NCI-H1694 treated with DMSO at 0.1 percent for 48 hours (cell line): Measurements from ENCODE around the gene EGLN2.
A peak's percentile ranks its signal among the peaks of the same experiment; 100 is the strongest.
"Not testable (repeated sequence)": the region's sequence is repeated elsewhere in the genome, so short reads cannot be mapped to it uniquely, and the experiment has no call there.

Source experiments
- DNase-seq: peaks from one replicate; lab custom pipeline; 2025; lab: John Stamatoyannopoulos, UW

The EGLN2 gene

GRCh38 chr19:40802300-40803169, 3.5 kb downstream of the EGLN2 start:
- DNase-seq: no peak

GRCh38 chr19:40803170-40803856, 4.3 kb downstream of the EGLN2 start:
- no peak for DNase-seq

DNA sequence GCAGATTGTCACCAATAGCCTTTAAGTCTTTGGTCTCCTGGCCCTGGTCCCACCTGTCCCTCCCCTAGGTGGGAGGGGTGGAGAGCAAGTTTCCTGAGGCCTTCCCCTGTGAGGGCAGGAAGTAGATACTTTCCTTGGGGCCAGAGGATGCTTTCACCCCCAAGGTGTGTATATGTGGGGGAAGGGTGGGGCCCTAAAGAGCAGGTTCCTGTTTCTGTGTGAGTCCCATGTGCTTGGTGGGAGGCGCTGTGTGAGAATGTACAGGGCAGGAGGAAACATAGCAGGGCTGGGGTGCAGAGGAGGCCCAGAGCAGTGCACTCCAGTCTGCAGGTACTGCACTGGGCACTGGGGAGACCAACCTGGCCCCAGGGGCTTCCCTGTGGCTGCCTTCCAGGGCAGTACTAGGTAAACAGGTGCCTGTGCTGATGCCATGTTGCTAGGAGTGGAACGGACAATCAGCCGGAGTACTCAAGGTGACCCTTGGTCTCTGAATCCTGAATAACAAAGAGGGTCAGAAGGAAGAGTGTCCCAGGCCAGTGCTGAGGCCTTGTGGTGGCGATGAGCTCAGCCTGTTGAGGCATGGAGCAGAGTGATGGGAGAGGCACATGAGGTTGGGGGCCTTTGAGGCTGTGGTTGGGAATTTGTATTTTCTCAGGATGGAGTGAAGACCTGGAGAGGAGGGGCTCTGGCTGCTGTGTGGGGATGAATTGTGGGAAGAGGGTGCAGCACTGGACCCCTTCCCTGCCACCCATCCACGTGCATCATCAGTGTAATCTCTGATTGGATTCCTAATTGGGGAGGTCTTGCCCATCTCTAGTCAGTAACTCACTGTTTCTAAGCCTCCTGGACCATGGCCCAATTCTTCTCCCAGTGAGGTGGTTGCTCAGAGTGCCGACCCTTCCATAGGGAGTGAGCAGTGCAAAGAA, 5.1 kb downstream of the EGLN2 start:
- no peak for DNase-seq

DNA sequence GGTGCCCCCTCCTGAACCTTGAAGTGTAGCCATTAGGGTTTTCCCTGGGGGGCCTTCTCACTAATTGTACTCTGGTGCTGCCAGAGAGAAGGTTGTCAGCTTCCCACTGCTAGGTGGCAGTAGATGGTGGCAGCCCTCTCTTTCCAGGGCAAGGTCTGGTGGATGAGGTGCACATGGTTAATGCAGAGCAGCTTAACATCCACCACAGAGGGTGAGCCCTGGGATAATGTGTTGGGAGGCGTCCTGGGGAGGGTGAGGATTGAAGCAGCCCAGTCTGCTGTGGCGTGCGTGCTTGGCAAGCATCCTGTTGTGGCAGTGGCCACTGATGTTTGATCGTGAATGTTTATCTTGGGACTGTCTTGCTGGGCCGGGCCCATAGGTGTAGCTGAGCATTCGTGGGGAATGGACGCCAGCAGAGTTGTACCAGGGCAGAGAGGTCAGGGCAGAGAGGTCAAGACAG, 5.8 kb downstream of the EGLN2 start:
- DNase-seq: no peak

DNA sequence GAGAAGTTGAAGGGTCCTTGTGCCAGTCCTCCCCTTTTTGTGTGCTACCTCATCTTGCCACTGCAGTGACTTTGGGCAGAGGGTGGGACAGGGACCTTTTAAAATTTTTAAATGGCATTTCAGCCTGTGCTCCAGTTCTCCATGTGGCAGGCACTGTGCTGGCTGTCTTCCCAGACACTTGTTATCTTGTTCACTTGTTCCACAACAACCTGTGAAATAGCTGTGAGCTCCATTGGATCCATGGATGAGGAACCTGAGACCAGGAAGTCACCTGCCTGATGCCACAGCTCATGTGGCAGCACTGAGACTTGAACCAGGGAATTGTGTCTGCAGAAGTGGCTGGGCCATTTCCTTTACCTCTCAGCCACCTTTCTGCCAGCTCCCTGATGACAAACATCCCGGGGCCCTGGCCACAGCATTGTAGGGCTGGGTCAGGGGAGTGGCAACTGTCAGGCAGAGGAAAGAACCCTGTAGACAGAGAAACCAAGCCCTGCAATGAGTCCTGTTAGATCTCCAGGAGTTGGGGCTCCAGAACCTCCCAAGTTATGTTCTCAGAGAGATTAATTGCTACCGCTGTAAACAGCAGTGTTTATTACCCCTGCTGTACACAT, 6.4 kb downstream of the EGLN2 start:
- no peak for DNase-seq

DNA sequence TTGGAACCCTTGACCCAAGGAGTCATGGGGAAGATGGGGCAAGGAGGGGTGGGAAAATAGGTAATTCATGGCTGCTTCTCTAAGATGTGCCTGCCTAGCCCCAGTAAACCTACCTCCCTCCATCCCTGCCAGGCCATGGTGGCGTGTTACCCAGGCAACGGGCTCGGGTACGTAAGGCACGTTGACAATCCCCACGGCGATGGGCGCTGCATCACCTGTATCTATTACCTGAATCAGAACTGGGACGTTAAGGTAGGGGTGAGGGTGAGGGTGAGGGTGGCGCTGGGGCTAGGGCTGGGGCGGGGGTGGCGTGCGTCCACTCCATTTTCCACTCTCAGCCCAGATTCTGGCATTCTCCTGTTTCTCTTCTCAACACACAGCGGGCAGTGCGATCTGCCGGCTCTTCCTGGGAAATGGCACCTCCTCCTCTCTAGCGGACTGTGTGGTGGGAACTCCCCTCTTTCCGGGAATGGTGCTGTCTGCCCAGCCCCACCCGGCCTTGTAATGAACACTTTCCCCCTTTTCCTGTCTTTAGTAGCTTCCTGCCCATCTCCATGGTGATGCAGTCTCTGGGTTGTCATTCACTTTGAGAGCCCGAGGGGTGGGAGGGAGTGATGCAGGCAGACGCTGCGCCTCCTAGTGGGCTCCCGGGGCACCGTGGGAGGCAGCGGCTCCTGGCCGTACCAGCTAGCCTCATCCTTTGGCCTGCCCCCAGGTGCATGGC, 7.6 kb downstream of the EGLN2 start:
- peak; percentile 42 for DNase-seq

DNA sequence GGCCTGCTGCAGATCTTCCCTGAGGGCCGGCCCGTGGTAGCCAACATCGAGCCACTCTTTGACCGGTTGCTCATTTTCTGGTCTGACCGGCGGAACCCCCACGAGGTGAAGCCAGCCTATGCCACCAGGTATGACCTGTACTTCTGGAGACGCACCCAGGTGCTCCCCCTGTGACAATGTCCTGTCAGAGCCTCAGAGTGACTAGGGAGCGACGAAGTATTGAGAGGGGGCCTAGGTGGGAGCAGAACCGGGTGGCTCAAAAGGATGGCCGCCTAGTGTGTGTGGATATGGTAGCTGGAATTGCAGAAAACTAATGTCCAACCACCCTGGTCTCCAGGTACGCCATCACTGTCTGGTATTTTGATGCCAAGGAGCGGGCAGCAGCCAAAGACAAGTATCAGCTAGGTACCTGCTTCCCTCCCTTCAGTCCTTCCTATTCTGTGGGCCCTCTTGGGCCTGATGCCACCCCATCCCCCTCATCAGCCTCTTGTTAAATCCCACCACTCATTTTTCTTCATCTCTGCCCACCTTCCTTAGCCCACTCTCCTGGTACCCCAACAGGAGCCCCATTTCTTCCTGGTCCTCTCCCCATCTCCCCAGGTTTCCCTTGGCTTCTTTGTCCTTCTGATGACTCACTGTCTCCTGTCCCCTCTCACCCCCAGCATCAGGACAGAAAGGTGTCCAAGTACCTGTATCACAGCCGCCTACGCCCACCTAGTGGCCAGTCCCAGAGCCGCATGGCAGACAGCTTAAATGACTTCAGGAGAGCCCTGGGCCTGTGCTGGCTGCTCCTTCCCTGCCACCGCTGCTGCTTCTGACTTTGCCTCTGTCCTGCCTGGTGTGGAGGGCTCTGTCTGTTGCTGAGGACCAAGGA, 8.4 kb downstream of the EGLN2 start:
- no peak for DNase-seq

- no peak for DNase-seq
Observed at GRCh38 chr19:40808021-40808325, 9.0 kb downstream of the EGLN2 start.

- DNase-seq: no peak
Observed at GRCh38 chr19:40808497-40808896, 9.5 kb downstream of the EGLN2 start.

GRCh38 chr19:40809358-40810086, 10.5 kb downstream of the EGLN2 start:
- no peak for DNase-seq

- no peak for DNase-seq
Observed at GRCh38 chr19:40810160-40810559, 11.2 kb downstream of the EGLN2 start.

DNA sequence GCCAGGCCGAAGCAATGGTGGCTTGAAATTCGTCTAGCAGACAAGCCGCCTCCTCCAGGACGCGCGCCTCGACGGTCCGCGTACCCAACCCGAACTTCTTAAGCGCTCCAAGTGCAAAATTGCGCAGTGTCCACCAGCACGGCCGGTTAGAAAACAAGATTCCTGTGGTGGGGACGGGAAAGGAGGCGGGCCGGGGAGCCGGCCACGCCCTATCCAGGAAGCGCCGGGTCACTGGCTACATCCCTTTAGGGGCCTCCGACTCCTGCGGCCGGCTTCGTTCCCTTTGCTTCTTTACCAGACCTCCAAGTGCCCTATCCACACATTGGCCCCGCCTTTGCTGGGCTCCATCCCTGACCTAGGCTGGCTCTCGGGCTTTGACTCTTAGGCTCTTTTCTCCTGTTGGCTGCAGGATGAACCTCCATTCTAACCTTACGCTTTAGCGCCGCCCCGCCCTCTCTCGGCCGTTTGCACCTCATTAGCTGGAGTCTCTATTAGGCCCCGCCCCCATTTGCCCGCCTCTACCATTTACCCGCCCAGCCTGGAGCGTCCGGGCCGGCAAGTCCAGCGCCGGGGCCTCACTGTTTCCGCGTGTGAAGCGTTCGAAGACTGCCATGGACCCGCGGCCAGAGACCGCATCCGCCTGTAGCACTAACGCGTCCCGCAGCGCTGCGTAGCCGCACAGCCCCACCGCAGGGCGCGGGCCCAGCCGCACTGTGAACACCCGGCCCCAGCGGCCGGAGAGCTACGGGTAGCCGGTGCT, 11.8 kb downstream of the EGLN2 start:
- DNase-seq: not testable (repeated sequence)

DNA sequence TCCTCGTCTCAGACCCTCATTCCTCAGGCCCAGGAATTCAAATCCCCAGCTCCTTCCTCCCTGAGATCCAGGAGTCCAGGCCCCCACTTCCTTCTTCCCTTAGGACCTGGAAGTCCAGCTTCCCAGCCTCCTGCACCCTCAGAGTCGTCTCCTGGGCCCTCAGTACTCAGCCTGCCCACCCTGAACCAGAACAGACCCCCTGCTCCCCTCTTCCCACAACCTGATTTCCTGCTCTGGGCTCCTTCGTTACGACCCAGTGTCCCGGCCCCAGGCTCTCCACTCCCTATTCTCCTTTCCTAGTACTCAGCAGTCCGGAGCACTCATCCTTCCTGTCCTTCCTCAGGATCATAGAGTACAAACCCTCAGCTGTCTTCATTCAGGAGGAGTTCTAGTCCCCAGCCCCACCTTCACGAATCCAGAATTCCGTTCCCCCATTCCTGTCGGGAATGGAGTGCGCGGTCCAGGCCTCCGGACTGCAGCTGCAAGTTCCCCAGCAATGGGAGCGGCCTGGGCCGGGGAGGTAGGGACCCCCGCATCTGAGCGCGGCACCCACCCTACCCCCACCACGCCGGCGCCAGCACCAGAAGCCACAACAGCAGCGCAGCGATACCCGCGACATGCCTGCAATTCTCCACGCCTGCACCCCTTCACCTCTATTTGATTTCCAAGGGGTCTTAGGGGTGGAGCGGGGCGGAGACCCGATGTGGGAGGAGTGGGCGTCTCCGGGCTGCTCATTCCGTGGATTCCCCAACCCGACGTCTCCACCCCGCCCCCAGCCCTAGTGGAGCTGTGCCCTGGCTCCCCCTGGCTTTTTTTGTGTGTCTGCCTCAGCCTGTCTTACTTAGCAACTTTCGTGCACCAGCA, 12.7 kb downstream of the EGLN2 start:
- no peak for DNase-seq

DNA sequence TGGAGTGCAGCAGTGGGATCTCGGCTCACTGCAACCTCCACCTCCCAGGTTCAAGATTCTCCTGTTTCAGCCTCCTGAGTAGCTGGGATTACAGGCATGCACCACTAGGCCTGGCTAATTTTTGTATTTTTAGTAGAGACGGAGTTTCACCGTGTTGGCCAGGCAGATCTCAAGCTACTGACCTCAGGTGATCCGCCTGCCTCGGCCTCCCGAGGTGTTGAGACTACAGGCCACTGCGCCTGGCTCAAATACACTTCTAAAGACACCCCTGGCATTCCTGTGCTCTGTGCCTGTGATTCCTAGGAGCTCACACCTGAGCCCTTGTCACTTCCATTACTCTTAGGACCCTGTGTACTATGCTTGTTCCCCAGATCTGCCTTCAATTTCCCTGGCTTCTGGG, 13.6 kb downstream of the EGLN2 start:
- not testable (repeated sequence) for DNase-seq

DNA sequence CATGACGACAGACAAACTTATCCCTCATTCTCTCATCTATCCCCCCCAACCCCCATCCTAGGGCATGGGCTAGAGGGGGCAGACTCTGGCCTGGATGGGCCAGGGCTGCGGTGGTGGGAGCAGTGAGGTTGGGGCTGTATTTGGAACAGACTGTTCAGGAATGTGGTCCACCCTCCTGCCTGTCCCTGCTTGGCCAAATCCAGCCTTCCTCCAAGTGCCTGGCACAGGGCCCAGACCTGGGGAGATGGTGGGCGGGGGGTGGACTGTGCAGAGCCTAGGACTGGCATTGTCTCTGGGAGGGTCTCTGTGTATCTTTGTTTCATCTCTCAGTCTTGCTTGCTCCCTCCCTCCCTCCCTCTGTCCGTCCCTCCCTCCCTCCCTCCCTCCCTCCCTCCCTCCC, 14.2 kb downstream of the EGLN2 start:
- no peak for DNase-seq

- no peak for DNase-seq
Observed at GRCh38 chr19:40815223-40815622, 16.2 kb downstream of the EGLN2 start.

GRCh38 chr19:40818480-40819399, 19.7 kb downstream of the EGLN2 start:
- peak; percentile 64 for DNase-seq
